HEK293 (cell line): Measurements from ENCODE around the gene REEP5.

Experiments used
- CTCF ChIA-PET: fragments of 350-600 bp; formaldehyde crosslinking; extraction: SDS; loops from one replicate; lab custom pipeline; 2021; ENCODE audit warnings: antibody characterized with exemption; lab: Yijun Ruan, JAX
- POLR2A ChIA-PET: fragments of 300-600 bp; formaldehyde crosslinking; extraction: SDS; loops from one replicate; lab custom pipeline; 2020; ENCODE audit warnings: antibody characterized with exemption, inconsistent platforms; lab: Yijun Ruan, JAX
- H3K27ac ChIP-seq: fragments of 200-500 bp; sonication (Bioruptor generic); 2 replicates; pipeline ENCODE4 v1.5.1; 2014; ENCODE audit warnings: low read depth, low read length, control low read depth, inconsistent platforms; ENCODE audit errors: extremely low read depth
- H3K36me3 ChIP-seq, 2 experiments: fragments of 200-500 bp in 1 of 2; sonication (Bioruptor generic) in 1 of 2; 1 replicate in 1 of 2; 2 replicates in 1 of 2; pipeline ENCODE4 v1.5.1; 2014 to 2017; ENCODE audit warnings: inconsistent platforms in 2 of 2, low read length in 2 of 2; ENCODE audit not compliant: control insufficient read depth in 2 of 2, insufficient read depth in 1 of 2
- H3K4me1 ChIP-seq: fragments of 200-500 bp; sonication (Bioruptor generic); 2 replicates; pipeline ENCODE4 v1.5.1; 2014; ENCODE audit warnings: mild to moderate bottlenecking, low read length, inconsistent platforms; ENCODE audit not compliant: control insufficient read depth, insufficient read depth
- H3K4me3 ChIP-seq: 2 replicates; pipeline ENCODE4 v1.5.1; 2011; ENCODE audit warnings: low read depth, mild to moderate bottlenecking, control low read depth, low read length, moderate library complexity
- H3K9me3 ChIP-seq: fragments of 200-500 bp; sonication (Bioruptor generic); 2 replicates; pipeline ENCODE4 v1.5.1; 2014; ENCODE audit warnings: low read depth, low read length, inconsistent platforms; ENCODE audit not compliant: control insufficient read depth, insufficient read depth
- GFI1B ChIP-seq: fragments of 450-650 bp; formaldehyde crosslinking; IDR thresholded peaks from 2 replicates; pipeline ENCODE4 v1.5.1; 2016; ENCODE audit warnings: missing biosample characterization, missing genetic modification characterization
- GLI2 ChIP-seq: fragments of 450-650 bp; formaldehyde crosslinking; IDR thresholded peaks from 2 replicates; pipeline ENCODE4; 2017; ENCODE audit warnings: missing biosample characterization, missing genetic modification characterization, low read depth, borderline replicate concordance
- GLIS2 ChIP-seq: fragments of 450-650 bp; formaldehyde crosslinking; IDR thresholded peaks from 2 replicates; pipeline ENCODE4 v1.5.1; 2016; ENCODE audit warnings: missing biosample characterization, missing genetic modification characterization
- KLF10 ChIP-seq: fragments of 450-650 bp; IDR thresholded peaks from 2 replicates; pipeline ENCODE4 v1.5.1; 2018; ENCODE audit warnings: missing biosample characterization, mild to moderate bottlenecking, missing genetic modification characterization
- OVOL3 ChIP-seq: fragments of 450-650 bp; formaldehyde crosslinking; IDR thresholded peaks from 2 replicates; pipeline ENCODE4 v1.5.1; 2016; ENCODE audit warnings: missing biosample characterization, missing genetic modification characterization
- SCRT1 ChIP-seq: fragments of 450-650 bp; formaldehyde crosslinking; IDR thresholded peaks from 2 replicates; pipeline ENCODE4 v1.5.1; 2016; ENCODE audit warnings: missing biosample characterization, missing genetic modification characterization, borderline replicate concordance
- YY2 ChIP-seq: fragments of 450-650 bp; formaldehyde crosslinking; IDR thresholded peaks from 2 replicates; pipeline ENCODE4 v1.5.1; 2016; ENCODE audit warnings: missing biosample characterization, missing genetic modification characterization
- ZEB2 ChIP-seq: fragments of 450-650 bp; formaldehyde crosslinking; IDR thresholded peaks from 2 replicates; pipeline ENCODE4 v1.5.1; 2016; ENCODE audit warnings: missing biosample characterization, missing genetic modification characterization
- ZNF132 ChIP-seq: fragments of 450-650 bp; formaldehyde crosslinking; IDR thresholded peaks from 2 replicates; pipeline ENCODE4 v1.5.1; 2017; ENCODE audit warnings: missing biosample characterization, missing genetic modification characterization, borderline replicate concordance
- ZNF155 ChIP-seq: fragments of 450-650 bp; formaldehyde crosslinking; IDR thresholded peaks from 2 replicates; pipeline ENCODE4 v1.5.1; 2016; ENCODE audit warnings: missing biosample characterization, missing genetic modification characterization
- ZNF157 ChIP-seq: fragments of 450-650 bp; formaldehyde crosslinking; IDR thresholded peaks from 2 replicates; pipeline ENCODE4 v1.5.1; 2016; ENCODE audit warnings: missing biosample characterization, missing genetic modification characterization
- ZNF174 ChIP-seq: fragments of 450-650 bp; formaldehyde crosslinking; IDR thresholded peaks from 2 replicates; pipeline ENCODE4 v1.5.0; 2017; ENCODE audit warnings: missing biosample characterization, mild to moderate bottlenecking, missing genetic modification characterization
- ZNF175 ChIP-seq: fragments of 450-650 bp; formaldehyde crosslinking; IDR thresholded peaks from 2 replicates; pipeline ENCODE4 v1.5.1; 2016; ENCODE audit warnings: missing biosample characterization, missing genetic modification characterization
- ZNF2 ChIP-seq: fragments of 450-650 bp; formaldehyde crosslinking; IDR thresholded peaks from 2 replicates; pipeline ENCODE4 v1.5.1; 2016; ENCODE audit warnings: missing biosample characterization, missing genetic modification characterization
- ZNF211 ChIP-seq: fragments of 450-650 bp; formaldehyde crosslinking; IDR thresholded peaks from 2 replicates; pipeline ENCODE4 v1.5.1; 2016; ENCODE audit warnings: low read depth, missing biosample characterization, missing genetic modification characterization
- ZNF214 ChIP-seq: fragments of 450-650 bp; formaldehyde crosslinking; IDR thresholded peaks from 2 replicates; pipeline ENCODE4 v1.5.1; 2017; ENCODE audit warnings: missing biosample characterization, mild to moderate bottlenecking, missing genetic modification characterization, borderline replicate concordance
- ZNF223 ChIP-seq: fragments of 450-650 bp; formaldehyde crosslinking; IDR thresholded peaks from 2 replicates; pipeline ENCODE4 v1.5.1; 2016; ENCODE audit warnings: missing biosample characterization, missing genetic modification characterization
- ZNF239 ChIP-seq: fragments of 450-650 bp; formaldehyde crosslinking; IDR thresholded peaks from 2 replicates; pipeline ENCODE4 v1.5.1; 2016; ENCODE audit warnings: missing biosample characterization, missing genetic modification characterization
- ZNF37A ChIP-seq: fragments of 450-650 bp; IDR thresholded peaks from 2 replicates; pipeline ENCODE4 v1.5.1; 2018; ENCODE audit warnings: missing biosample characterization, missing genetic modification characterization
- ZNF544 ChIP-seq: fragments of 450-650 bp; formaldehyde crosslinking; IDR thresholded peaks from 2 replicates; pipeline ENCODE4 v1.5.0; 2017; ENCODE audit warnings: missing biosample characterization, missing genetic modification characterization
- ZNF677 ChIP-seq: fragments of 450-650 bp; IDR thresholded peaks from 2 replicates; pipeline ENCODE4 v1.5.0; 2018; ENCODE audit warnings: missing biosample characterization, mild to moderate bottlenecking, missing genetic modification characterization, moderate library complexity
- ZNF747 ChIP-seq: fragments of 450-650 bp; formaldehyde crosslinking; IDR thresholded peaks from 2 replicates; pipeline ENCODE4 v1.5.1; 2016; ENCODE audit warnings: missing biosample characterization, missing genetic modification characterization
- ZNF837 ChIP-seq: fragments of 450-650 bp; formaldehyde crosslinking; IDR thresholded peaks from 2 replicates; pipeline ENCODE4 v1.5.1; 2016; ENCODE audit warnings: missing biosample characterization, missing genetic modification characterization
- TF ChIP-seq, protein P1 (sequence below): fragments of 450-650 bp; formaldehyde crosslinking; IDR thresholded peaks from 2 replicates; pipeline ENCODE4 v1.5.1; 2016; ENCODE audit warnings: missing biosample characterization, missing genetic modification characterization
- TF ChIP-seq, protein P2 (sequence below): fragments of 450-650 bp; formaldehyde crosslinking; IDR thresholded peaks from 2 replicates; pipeline ENCODE4 v1.5.1; 2017; ENCODE audit warnings: missing biosample characterization, missing genetic modification characterization
- TF ChIP-seq, protein P3 (sequence below): fragments of 450-650 bp; formaldehyde crosslinking; IDR thresholded peaks from 2 replicates; pipeline ENCODE4 v1.5.1; 2017; ENCODE audit warnings: missing biosample characterization, missing genetic modification characterization
- TF ChIP-seq, protein P4 (sequence below): IDR thresholded peaks from 2 replicates; pipeline ENCODE4 v1.6.1; 2011; ENCODE audit warnings: mild to moderate bottlenecking, low read depth, low read length, borderline replicate concordance
- TF ChIP-seq, protein P5 (sequence below): sonication (generic); formaldehyde crosslinking; IDR thresholded peaks from 2 replicates; pipeline ENCODE4 v1.8.1; 2022; ENCODE audit warnings: mild to moderate bottlenecking, moderate library complexity, missing genetic modification reagents
- TF ChIP-seq, protein P6 (sequence below): fragments of 450-650 bp; formaldehyde crosslinking; IDR thresholded peaks from 2 replicates; pipeline ENCODE4 v1.5.1; 2017; ENCODE audit warnings: missing biosample characterization, missing genetic modification characterization

REEP5 gene

DNA sequence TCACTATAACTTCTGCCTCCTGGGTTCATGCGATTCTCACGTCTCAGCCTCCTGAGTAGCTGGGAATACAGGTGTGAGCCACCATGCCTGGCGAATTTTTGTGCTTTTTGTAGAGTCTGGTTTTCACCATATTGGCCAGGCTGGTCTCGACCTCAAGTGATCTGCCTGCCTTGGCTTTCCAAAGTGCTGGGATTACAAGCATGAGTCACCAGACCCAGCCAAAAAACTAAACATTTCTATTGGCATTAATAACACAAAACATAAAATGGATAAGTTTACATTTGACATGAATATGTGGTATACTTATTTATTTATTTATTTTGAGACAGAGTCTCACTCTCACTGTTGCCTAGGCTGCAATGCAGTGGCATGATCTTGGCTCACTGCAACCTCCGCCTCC lies 13.6 kb upstream of the REEP5 start (continued):
- TF ChIP-seq GLI2 (tag by site-specific recombination) (no peak), ZNF677 (tag by site-specific recombination) (no peak), OVOL3 (tag by site-specific recombination) (no peak), KLF10 (tag by site-specific recombination) (no peak), ZNF2 (tag by site-specific recombination) (no peak), ZNF155 (tag by site-specific recombination) (no peak), ZNF174 (no peak), SCRT1 (no peak), ZNF175 (tag by site-specific recombination) (no peak)
- TF ChIP-seq, protein P1, sequence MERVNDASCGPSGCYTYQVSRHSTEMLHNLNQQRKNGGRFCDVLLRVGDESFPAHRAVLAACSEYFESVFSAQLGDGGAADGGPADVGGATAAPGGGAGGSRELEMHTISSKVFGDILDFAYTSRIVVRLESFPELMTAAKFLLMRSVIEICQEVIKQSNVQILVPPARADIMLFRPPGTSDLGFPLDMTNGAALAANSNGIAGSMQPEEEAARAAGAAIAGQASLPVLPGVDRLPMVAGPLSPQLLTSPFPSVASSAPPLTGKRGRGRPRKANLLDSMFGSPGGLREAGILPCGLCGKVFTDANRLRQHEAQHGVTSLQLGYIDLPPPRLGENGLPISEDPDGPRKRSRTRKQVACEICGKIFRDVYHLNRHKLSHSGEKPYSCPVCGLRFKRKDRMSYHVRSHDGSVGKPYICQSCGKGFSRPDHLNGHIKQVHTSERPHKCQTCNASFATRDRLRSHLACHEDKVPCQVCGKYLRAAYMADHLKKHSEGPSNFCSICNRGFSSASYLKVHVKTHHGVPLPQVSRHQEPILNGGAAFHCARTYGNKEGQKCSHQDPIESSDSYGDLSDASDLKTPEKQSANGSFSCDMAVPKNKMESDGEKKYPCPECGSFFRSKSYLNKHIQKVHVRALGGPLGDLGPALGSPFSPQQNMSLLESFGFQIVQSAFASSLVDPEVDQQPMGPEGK (tag by site-specific recombination) = no peak

DNA sequence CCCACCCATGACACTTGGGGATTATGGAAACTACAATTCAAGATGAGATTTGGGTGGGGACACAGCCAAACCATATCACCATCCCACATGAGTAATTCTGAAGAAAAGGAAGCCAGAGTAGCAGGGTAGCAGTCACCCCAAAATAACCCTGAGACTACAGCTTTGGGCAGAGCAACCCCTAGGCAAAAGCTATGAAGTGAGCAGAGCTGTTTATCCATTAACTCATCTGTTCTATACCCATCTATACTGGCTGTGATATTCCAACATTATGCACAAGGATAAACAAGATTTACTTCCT lies 12.3 kb upstream of the REEP5 start:
- ChIA-PET POLR2A (no interaction called here), CTCF (interaction anchor here (0.6 to 1.1 kb wide), 3 partner anchors 12 to 271 kb away, joined by 3 to 4 read pairs (median 3); partner anchors contain the start of gene REEP5)
- no peaks in the 10 kb centered on the region; the same call in 1 of the 2 replicates for H3K4me1 ChIP-seq
- H3K4me3 ChIP-seq = no peak overlapping the region
- no peaks in the 10 kb centered on the region for H3K9me3 ChIP-seq
- no peak overlapping the region for H3K27ac ChIP-seq
- no peaks in the 10 kb centered on the region for H3K36me3 ChIP-seq
- TF ChIP-seq ZNF157 (tag by site-specific recombination) (no peak), ZNF837 (tag by site-specific recombination) (no peak), ZEB2 (tag by site-specific recombination) (no peak), GLIS2 (no peak), GFI1B (tag by site-specific recombination) (no peak), ZNF132 (tag by site-specific recombination) (no peak), ZNF747 (tag by site-specific recombination) (no peak), ZNF211 (tag by site-specific recombination) (no peak), ZNF544 (tag by site-specific recombination) (no peak), ZNF223 (no peak), ZNF214 (no peak), ZNF37A (tag by site-specific recombination) (no peak), YY2 (tag by site-specific recombination) (no peak), ZNF239 (no peak)
- TF ChIP-seq, protein P2, sequence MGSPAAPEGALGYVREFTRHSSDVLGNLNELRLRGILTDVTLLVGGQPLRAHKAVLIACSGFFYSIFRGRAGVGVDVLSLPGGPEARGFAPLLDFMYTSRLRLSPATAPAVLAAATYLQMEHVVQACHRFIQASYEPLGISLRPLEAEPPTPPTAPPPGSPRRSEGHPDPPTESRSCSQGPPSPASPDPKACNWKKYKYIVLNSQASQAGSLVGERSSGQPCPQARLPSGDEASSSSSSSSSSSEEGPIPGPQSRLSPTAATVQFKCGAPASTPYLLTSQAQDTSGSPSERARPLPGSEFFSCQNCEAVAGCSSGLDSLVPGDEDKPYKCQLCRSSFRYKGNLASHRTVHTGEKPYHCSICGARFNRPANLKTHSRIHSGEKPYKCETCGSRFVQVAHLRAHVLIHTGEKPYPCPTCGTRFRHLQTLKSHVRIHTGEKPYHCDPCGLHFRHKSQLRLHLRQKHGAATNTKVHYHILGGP = no peak
- TF ChIP-seq, protein P3, sequence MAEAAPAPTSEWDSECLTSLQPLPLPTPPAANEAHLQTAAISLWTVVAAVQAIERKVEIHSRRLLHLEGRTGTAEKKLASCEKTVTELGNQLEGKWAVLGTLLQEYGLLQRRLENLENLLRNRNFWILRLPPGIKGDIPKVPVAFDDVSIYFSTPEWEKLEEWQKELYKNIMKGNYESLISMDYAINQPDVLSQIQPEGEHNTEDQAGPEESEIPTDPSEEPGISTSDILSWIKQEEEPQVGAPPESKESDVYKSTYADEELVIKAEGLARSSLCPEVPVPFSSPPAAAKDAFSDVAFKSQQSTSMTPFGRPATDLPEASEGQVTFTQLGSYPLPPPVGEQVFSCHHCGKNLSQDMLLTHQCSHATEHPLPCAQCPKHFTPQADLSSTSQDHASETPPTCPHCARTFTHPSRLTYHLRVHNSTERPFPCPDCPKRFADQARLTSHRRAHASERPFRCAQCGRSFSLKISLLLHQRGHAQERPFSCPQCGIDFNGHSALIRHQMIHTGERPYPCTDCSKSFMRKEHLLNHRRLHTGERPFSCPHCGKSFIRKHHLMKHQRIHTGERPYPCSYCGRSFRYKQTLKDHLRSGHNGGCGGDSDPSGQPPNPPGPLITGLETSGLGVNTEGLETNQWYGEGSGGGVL = no peak
- TF ChIP-seq, protein P4, sequence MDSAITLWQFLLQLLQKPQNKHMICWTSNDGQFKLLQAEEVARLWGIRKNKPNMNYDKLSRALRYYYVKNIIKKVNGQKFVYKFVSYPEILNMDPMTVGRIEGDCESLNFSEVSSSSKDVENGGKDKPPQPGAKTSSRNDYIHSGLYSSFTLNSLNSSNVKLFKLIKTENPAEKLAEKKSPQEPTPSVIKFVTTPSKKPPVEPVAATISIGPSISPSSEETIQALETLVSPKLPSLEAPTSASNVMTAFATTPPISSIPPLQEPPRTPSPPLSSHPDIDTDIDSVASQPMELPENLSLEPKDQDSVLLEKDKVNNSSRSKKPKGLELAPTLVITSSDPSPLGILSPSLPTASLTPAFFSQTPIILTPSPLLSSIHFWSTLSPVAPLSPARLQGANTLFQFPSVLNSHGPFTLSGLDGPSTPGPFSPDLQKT = no peak
- TF ChIP-seq, protein P5, sequence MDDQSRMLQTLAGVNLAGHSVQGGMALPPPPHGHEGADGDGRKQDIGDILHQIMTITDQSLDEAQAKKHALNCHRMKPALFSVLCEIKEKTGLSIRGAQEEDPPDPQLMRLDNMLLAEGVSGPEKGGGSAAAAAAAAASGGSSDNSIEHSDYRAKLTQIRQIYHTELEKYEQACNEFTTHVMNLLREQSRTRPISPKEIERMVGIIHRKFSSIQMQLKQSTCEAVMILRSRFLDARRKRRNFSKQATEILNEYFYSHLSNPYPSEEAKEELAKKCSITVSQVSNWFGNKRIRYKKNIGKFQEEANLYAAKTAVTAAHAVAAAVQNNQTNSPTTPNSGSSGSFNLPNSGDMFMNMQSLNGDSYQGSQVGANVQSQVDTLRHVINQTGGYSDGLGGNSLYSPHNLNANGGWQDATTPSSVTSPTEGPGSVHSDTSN = no peak
- TF ChIP-seq, protein P6, sequence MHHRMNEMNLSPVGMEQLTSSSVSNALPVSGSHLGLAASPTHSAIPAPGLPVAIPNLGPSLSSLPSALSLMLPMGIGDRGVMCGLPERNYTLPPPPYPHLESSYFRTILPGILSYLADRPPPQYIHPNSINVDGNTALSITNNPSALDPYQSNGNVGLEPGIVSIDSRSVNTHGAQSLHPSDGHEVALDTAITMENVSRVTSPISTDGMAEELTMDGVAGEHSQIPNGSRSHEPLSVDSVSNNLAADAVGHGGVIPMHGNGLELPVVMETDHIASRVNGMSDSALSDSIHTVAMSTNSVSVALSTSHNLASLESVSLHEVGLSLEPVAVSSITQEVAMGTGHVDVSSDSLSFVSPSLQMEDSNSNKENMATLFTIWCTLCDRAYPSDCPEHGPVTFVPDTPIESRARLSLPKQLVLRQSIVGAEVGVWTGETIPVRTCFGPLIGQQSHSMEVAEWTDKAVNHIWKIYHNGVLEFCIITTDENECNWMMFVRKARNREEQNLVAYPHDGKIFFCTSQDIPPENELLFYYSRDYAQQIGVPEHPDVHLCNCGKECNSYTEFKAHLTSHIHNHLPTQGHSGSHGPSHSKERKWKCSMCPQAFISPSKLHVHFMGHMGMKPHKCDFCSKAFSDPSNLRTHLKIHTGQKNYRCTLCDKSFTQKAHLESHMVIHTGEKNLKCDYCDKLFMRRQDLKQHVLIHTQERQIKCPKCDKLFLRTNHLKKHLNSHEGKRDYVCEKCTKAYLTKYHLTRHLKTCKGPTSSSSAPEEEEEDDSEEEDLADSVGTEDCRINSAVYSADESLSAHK (tag by site-specific recombination) = no peak
